DND-41 (cell line): ENCODE data around the gene SORBS1.

Experiments used
- ATAC-seq: fragments of 200-7000 bp; cut with Tn5 transposase; 3 replicates; pipeline ENCODE4 v1.9.1; 2021; ENCODE audit warnings: low read depth; ENCODE audit not compliant: insufficient read depth
- DNase-seq: peaks from one replicate; pipeline ENCODE4 v3.0.0-alpha.2; 2020
- H2AFZ ChIP-seq: 2 replicates; pipeline ENCODE4 v1.6.0; 2012; ENCODE audit warnings: low read depth, low read length
- H3K27ac ChIP-seq: 2 replicates; pipeline ENCODE4 v1.5.1; 2012; ENCODE audit warnings: low read length, inconsistent platforms
- H3K27me3 ChIP-seq: fragments of 200-600 bp; sonication (generic); 2 replicates; pipeline ENCODE4 v1.6.0; 2012; ENCODE audit warnings: low read length, mild to moderate bottlenecking, inconsistent platforms; ENCODE audit not compliant: insufficient read depth, poor library complexity
- H3K36me3 ChIP-seq: 2 replicates; pipeline ENCODE4 v1.5.1; 2012; ENCODE audit warnings: low read length, inconsistent platforms; ENCODE audit not compliant: insufficient read depth
- H3K4me1 ChIP-seq: 2 replicates; pipeline ENCODE4 v1.5.1; 2012; ENCODE audit warnings: mild to moderate bottlenecking, low read length; ENCODE audit not compliant: insufficient read depth
- H3K4me2 ChIP-seq: 2 replicates; pipeline ENCODE4 v1.6.0; 2012; ENCODE audit warnings: mild to moderate bottlenecking, moderate library complexity, low read length, inconsistent platforms; ENCODE audit not compliant: insufficient read depth
- H3K4me3 ChIP-seq, 2 experiments: fragments of 200-600 bp in 1 of 2; shearing (Covaris generic) in 1 of 2; 2 replicates each; pipeline ENCODE4 v1.5.1; 2012 to 2016; ENCODE audit warnings: inconsistent platforms in 2 of 2, low read length in 2 of 2, mild to moderate bottlenecking in 2 of 2, low read depth in 1 of 2, moderate library complexity in 1 of 2
- H3K79me2 ChIP-seq: 2 replicates; pipeline ENCODE4 v1.6.0; 2012; ENCODE audit warnings: low read length, inconsistent platforms; ENCODE audit not compliant: insufficient read depth
- H3K9ac ChIP-seq: 2 replicates; pipeline ENCODE4 v1.6.0; 2012; ENCODE audit warnings: low read depth, mild to moderate bottlenecking, inconsistent platforms, low read length, moderate library complexity
- H3K9me3 ChIP-seq: 2 replicates; pipeline ENCODE4 v1.5.1; 2012; ENCODE audit warnings: low read length, moderate library complexity, mild to moderate bottlenecking, inconsistent platforms; ENCODE audit not compliant: insufficient read depth, severe bottlenecking
- H4K20me1 ChIP-seq: 2 replicates; pipeline ENCODE4 v1.6.0; 2012; ENCODE audit warnings: low read length; ENCODE audit not compliant: insufficient read depth
- EZH2 ChIP-seq: IDR thresholded peaks from 3 replicates; pipeline ENCODE4 v1.6.1; 2012; ENCODE audit warnings: borderline replicate concordance, low read depth, mild to moderate bottlenecking, moderate library complexity, low read length, inconsistent platforms; ENCODE audit not compliant: severe bottlenecking
- TF ChIP-seq, protein P1 (sequence below): IDR thresholded peaks from 2 replicates; pipeline ENCODE4 v1.5.1; 2012; ENCODE audit warnings: borderline replicate concordance, low read length, moderate library complexity, mild to moderate bottlenecking; ENCODE audit not compliant: poor library complexity, severe bottlenecking; ENCODE audit errors: extremely low read depth

Gene SORBS1

DNA sequence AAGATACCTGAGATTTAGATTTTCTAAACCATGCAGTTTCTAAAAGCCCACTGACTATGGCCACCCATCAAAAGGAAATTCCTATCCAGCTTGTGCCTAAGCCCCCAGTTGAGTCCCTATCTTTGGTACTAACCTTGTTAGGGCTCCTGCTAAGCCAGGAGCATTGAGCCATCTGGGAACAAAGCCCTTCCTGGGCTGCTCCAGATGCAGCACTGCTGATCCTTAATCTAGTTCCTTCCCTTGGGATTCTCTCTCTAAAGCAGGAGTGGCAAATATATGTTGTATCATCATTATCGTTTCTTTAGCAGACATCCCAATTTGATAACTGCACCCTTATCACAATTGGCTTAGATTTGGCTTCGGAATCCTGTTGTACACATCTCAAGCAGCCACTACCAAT lies 245.7 kb downstream of the SORBS1 start:
- no peak overlapping the region for H2AFZ ChIP-seq
- H3K4me2 ChIP-seq, result no peak overlapping the region
- TF ChIP-seq, protein P1, sequence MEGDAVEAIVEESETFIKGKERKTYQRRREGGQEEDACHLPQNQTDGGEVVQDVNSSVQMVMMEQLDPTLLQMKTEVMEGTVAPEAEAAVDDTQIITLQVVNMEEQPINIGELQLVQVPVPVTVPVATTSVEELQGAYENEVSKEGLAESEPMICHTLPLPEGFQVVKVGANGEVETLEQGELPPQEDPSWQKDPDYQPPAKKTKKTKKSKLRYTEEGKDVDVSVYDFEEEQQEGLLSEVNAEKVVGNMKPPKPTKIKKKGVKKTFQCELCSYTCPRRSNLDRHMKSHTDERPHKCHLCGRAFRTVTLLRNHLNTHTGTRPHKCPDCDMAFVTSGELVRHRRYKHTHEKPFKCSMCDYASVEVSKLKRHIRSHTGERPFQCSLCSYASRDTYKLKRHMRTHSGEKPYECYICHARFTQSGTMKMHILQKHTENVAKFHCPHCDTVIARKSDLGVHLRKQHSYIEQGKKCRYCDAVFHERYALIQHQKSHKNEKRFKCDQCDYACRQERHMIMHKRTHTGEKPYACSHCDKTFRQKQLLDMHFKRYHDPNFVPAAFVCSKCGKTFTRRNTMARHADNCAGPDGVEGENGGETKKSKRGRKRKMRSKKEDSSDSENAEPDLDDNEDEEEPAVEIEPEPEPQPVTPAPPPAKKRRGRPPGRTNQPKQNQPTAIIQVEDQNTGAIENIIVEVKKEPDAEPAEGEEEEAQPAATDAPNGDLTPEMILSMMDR, result no peak
- no peak for TF ChIP-seq EZH2
- H3K9ac ChIP-seq, result no peak overlapping the region
- H3K36me3 ChIP-seq, result no peaks in the 10 kb centered on the region
- H3K79me2 ChIP-seq, result no peaks in the 10 kb centered on the region
- H3K9me3 ChIP-seq, result no peaks in the 10 kb centered on the region
- no peaks in the 10 kb centered on the region for H3K4me1 ChIP-seq
- H3K27me3 ChIP-seq, result peaks cover 5% of the 10 kb centered on the region
- no peak for DNase-seq
- no peak for ATAC-seq
- no peak overlapping the region for H3K27ac ChIP-seq
- H4K20me1 ChIP-seq, result no peaks in the 10 kb centered on the region
- no peak overlapping the region for H3K4me3 ChIP-seq

DNA sequence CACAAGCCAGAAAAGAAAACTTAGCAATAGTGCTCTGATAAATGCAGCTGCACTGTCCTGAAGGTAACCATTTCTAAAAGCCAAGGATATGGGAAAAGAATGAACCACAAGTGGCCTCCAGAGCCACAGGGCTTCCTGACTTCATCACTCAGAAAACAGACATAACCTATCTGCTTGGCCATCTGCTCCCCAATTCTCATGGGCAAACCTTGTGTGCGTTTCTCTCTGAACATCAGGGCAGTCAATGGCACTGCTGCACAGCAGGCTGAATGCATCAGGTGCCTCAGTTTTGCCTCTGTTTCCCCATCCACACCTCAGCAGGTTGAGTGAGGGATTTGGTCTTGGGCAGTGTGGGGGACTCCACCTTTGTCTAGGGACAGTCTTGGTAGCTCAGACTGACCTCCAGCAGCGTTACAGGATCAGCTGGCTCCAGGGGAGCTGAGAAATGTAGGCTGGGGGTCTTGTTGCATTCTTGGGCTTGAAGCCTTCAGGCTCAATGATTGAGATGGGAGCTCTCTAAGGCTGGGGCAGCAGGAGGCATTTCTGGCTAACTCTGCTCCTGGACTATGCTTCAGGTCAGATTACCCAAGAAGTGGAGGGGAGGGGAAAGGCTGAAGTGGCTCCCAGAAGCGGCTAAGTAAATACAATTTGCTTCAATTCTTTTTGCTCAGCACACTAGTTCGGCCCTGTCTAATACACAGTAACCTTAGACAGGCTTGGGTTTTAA lies 246.8 kb downstream of the SORBS1 start:
- Histone ChIP-seq H3K4me3 (no peak overlapping the region), H3K4me1 (no peaks in the 10 kb centered on the region), H3K9me3 (no peaks in the 10 kb centered on the region), H3K27me3 (peaks cover 7% of the 10 kb centered on the region), H3K36me3 (no peaks in the 10 kb centered on the region), H4K20me1 (no peaks in the 10 kb centered on the region), H3K9ac (no peak overlapping the region), H3K4me2 (no peak overlapping the region), H3K27ac (no peak overlapping the region), H2AFZ (no peak overlapping the region), H3K79me2 (no peaks in the 10 kb centered on the region)
- ATAC-seq (no peak), DNase-seq (no peak)
- TF ChIP-seq EZH2, result no peak
- TF ChIP-seq, protein P1, result no peak

DNA sequence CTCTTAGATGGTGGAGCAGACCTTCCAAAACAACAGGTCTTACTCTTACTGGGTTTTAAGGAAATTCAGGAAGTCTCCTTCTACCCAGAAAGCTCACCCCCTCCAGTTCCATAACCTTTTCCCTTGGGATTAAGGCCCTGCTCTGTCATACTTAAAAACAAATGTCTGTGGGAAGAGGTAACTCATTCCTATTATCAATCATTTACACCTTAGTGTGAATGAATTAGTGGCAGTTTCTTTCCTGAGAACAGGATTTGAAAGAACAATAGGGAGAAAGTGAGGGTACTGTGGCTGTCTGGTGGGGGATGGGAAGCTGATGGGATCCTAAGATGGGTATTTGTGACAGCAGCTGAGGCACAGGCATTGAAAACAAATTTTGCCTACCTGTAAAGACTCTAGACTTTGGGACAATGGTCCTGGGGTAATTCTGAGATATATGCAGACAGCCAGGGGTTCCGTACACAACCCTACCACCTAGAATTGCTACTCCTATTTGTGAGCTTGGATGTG lies 248.1 kb downstream of the SORBS1 start:
- Histone ChIP-seq H3K79me2 (no peaks in the 10 kb centered on the region), H3K4me1 (no peaks in the 10 kb centered on the region), H3K27ac (no peak overlapping the region), H3K36me3 (no peaks in the 10 kb centered on the region), H3K4me2 (no peak overlapping the region), H3K4me3 (no peak overlapping the region), H3K9ac (no peak overlapping the region), H3K9me3 (no peaks in the 10 kb centered on the region), H3K27me3 (peaks cover 7% of the 10 kb centered on the region), H2AFZ (no peak overlapping the region), H4K20me1 (no peaks in the 10 kb centered on the region)
- ATAC-seq, result no peak
- no peak for TF ChIP-seq EZH2
- TF ChIP-seq, protein P1, result no peak
- DNase-seq, result no peak
